Osteocyte (in vitro differentiated cells): ENCODE measurements around the gene TRIM27. TPM values are rescaled to one million over a fixed set of nuclear protein-coding genes. Genes with fewer than 3 reads are reported as not detected.

Experiments used
- DNase-seq: peaks from one replicate; pipeline ENCODE4 v3.0.0; 2021; ENCODE audit warnings: mixed read lengths; ENCODE audit not compliant: unreplicated experiment; ENCODE audit errors: extremely low spot score
- H3K27ac Mint-ChIP-seq: one replicate; pipeline ENCODE4 v1.8.0; 2021; ENCODE audit warnings: mild to moderate bottlenecking, mixed read lengths; ENCODE audit not compliant: unreplicated experiment
- H3K27me3 Mint-ChIP-seq: one replicate; pipeline ENCODE4 v1.8.0; 2021; ENCODE audit warnings: mixed read lengths; ENCODE audit not compliant: unreplicated experiment
- H3K36me3 Mint-ChIP-seq: one replicate; pipeline ENCODE4 v1.8.0; 2021; ENCODE audit warnings: mixed read lengths; ENCODE audit not compliant: unreplicated experiment
- H3K4me1 Mint-ChIP-seq: one replicate; pipeline ENCODE4 v1.8.0; 2021; ENCODE audit warnings: mixed read lengths; ENCODE audit not compliant: unreplicated experiment
- H3K4me3 Mint-ChIP-seq: one replicate; pipeline ENCODE4 v1.8.0; 2021; ENCODE audit warnings: mild to moderate bottlenecking, moderate library complexity, mixed read lengths; ENCODE audit not compliant: unreplicated experiment
- H3K9me3 Mint-ChIP-seq: one replicate; pipeline ENCODE4 v1.8.0; 2021; ENCODE audit warnings: mixed read lengths; ENCODE audit not compliant: unreplicated experiment
- total RNA-seq: library from RNA; stranded (reverse); gene quantifications from 2 replicates; pipeline ENCODE4 v1.2.1, GENCODE V29; 2021
- TF ChIP-seq, protein P1 (sequence below): fragments of 200-600 bp; sonication (generic); IDR thresholded peaks from 2 replicates; pipeline ENCODE4 v1.5.0; 2021; ENCODE audit warnings: antibody characterized with exemption, mild to moderate bottlenecking, moderate library complexity

The TRIM27 gene
- total RNA-seq, 1 donor from 2014 or later, result 58.3 TPM

DNA sequence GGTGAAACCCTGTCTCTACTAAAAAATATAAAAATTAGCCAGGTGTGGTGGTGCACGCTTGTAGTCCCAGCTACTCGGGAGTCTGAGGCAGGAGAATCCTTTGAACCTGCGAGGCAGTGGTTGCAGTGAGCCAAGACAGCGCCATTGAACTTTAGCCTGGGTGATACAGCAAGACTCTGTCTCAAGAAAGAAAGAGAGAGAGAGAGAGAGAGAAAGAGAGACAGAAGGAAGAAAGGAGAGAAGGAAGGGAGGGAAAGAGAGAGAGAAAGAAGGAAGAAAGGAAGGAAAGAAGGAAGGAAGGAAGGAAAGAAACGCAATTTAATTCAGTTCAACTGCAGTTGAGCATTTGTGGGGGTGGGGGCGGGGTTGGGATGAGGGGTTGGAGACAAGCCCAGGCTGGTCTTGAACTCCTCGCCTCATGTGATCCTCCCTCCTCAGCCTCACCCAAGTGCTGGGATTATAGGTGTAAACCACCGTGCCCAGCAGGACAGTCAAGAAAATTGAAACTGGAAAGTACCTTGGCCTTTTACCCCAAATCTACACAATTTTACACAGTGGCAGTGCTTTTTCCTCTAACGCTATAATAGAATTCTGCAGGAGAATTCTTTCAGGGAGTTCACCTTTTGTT, 30.5 kb downstream of the TRIM27 start:
- no peak for DNase-seq
- Mint-ChIP-seq H3K36me3 (no peaks in the 10 kb centered on the region), H3K4me1 (peaks cover 7% of the 10 kb centered on the region), H3K4me3 (no peak overlapping the region), H3K9me3 (no peaks in the 10 kb centered on the region), H3K27ac (no peak overlapping the region), H3K27me3 (peaks cover 17% of the 10 kb centered on the region)
- TF ChIP-seq, protein P1, sequence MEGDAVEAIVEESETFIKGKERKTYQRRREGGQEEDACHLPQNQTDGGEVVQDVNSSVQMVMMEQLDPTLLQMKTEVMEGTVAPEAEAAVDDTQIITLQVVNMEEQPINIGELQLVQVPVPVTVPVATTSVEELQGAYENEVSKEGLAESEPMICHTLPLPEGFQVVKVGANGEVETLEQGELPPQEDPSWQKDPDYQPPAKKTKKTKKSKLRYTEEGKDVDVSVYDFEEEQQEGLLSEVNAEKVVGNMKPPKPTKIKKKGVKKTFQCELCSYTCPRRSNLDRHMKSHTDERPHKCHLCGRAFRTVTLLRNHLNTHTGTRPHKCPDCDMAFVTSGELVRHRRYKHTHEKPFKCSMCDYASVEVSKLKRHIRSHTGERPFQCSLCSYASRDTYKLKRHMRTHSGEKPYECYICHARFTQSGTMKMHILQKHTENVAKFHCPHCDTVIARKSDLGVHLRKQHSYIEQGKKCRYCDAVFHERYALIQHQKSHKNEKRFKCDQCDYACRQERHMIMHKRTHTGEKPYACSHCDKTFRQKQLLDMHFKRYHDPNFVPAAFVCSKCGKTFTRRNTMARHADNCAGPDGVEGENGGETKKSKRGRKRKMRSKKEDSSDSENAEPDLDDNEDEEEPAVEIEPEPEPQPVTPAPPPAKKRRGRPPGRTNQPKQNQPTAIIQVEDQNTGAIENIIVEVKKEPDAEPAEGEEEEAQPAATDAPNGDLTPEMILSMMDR, result no peak

DNA sequence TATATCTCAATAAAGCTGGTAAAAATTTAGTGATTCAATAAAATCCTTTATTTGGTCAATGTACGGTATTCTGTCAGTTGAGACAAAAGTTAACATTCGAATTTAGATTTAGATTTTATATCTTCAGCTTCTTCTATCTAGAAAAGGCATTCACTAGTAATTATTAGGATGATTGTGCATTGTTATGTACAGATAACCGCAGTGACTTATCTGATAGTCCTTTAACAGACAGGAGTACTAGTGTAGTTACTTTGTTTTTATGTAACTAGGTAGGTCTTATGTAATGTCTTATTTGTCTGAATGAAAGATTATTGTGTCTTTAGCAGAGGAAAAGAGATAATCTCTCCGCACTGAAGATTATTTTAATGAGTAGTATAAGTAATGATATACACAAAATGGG, 31.3 kb downstream of the TRIM27 start:
- Mint-ChIP-seq H3K36me3 (no peaks in the 10 kb centered on the region), H3K27ac (no peak overlapping the region), H3K9me3 (no peaks in the 10 kb centered on the region), H3K4me1 (peaks cover 2% of the 10 kb centered on the region), H3K4me3 (no peak overlapping the region), H3K27me3 (peaks cover 18% of the 10 kb centered on the region)
- DNase-seq, result no peak
- TF ChIP-seq, protein P1, result no peak

DNA sequence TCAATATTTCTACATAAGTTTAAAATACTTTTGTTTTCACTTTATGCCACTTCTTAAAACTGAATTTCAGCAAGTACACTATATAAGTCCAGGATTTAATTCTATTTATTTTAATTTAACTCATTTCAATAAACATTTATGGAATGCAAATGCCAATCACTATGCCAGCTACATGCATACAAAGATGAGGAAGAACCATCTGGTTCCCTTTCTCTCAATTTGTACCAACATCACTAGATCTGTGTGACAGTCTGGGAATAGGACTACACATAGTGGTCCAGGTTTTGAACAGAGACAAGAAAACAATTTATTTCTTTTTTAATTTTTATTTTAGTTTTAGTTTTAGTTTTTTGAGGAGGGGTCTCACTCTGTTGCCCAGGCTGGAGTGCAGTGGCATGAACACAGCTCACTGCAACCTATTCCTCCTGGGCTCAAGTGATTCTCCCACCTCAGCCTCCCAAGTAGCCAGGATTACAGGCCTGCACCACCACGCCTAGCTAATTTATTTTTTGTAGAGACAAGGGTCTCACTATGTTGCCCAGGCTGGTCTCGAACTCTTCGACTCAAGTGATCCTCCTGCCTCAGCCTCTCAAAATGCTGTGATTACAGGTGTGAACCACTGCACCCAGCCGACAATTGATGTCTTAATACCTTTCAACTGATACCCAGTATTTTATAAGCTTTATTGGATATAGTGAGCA, 35.8 kb downstream of the TRIM27 start:
- Mint-ChIP-seq H3K36me3 (no peaks in the 10 kb centered on the region), H3K4me3 (no peak overlapping the region), H3K4me1 (no peaks in the 10 kb centered on the region), H3K9me3 (no peaks in the 10 kb centered on the region), H3K27ac (no peak overlapping the region), H3K27me3 (peaks cover 26% of the 10 kb centered on the region)
- TF ChIP-seq, protein P1, result no peak
- DNase-seq, result no peak

DNA sequence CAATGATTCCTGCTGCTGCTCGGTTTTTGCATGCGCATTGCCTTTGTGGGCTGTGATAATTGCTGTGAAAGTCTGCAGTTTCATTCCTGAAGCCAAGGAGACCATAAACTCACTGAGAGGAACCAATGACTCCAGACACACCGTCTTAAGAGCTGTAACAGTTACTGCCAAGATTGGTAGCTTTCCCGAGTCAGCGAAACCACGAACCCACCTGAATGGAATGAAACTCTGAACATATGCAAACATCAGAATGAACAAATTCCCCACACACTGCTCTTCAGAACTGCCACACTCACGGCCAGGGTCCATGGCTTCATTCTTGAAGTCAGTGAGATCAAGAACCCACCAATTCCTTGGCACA, 37.7 kb downstream of the TRIM27 start:
- H3K27me3 Mint-ChIP-seq, result peaks cover 28% of the 10 kb centered on the region
- DNase-seq, result no peak
- H3K4me1 Mint-ChIP-seq, result peaks cover 4% of the 10 kb centered on the region
- H3K36me3 Mint-ChIP-seq, result no peaks in the 10 kb centered on the region
- H3K4me3 Mint-ChIP-seq, result no peak overlapping the region
- H3K27ac Mint-ChIP-seq, result no peak overlapping the region
- TF ChIP-seq, protein P1, result no peak
- H3K9me3 Mint-ChIP-seq, result no peaks in the 10 kb centered on the region

DNA sequence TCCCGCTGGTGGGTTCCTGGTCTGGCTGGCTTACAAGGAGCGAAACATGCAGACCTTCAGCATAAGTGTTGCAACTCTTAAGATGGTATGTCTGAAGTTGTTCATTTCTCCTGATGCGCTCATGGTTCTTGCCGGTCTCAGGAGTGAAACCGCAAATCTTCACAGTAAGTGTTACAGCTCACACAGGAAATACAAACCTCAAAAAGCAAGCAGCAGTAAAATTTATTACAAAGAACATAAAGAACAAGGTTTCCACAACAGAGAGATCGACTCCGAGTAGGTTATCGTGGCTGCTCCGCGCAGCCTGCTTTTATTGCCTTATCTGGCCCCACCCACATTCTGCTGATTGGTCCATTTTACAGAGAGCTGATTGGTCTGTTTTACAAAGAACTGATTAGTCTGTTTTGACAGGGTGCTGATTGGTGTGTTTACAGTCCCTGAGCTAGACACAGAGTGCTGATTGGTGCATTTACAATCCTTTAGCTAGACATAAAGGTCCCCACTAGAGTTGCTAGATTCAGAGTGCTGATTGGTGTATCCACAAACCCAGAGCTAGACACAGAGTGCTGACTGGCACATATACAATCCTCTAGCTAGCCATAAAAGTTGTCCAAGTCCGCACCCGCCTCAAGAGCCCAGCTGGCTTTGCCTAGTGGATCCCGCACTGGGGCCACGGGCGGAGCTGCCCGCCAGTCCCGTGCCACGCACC, 39.2 kb downstream of the TRIM27 start:
- peaks cover 10% of the 10 kb centered on the region for H3K4me1 Mint-ChIP-seq
- no peaks in the 10 kb centered on the region for H3K9me3 Mint-ChIP-seq
- no peak overlapping the region for H3K27ac Mint-ChIP-seq
- no peaks in the 10 kb centered on the region for H3K36me3 Mint-ChIP-seq
- no peak for DNase-seq
- no peak overlapping the region for H3K4me3 Mint-ChIP-seq
- H3K27me3 Mint-ChIP-seq, result peaks cover 19% of the 10 kb centered on the region
- TF ChIP-seq, protein P1, result no peak
